K562 (cell line): ENCODE measurements around the gene PDE4D. TPM values are rescaled to one million over a fixed set of nuclear protein-coding genes. Genes with fewer than 3 reads are reported as not detected.

Source experiments
- ATAC-seq: fragments of 200-7000 bp; cut with Tn5 transposase; 3 replicates; pipeline ENCODE4 v1.9.1; 2020; ENCODE audit warnings: moderate library complexity
- BruUV-seq: library from RNA; stranded (reverse); fragments of 400-500 nt; replicated peaks from 2 replicates; lab custom pipeline; 2021; lab: Mats Ljungman, UMichigan
- CTCF ChIA-PET: fragments of 300-600 bp; formaldehyde crosslinking; extraction: SDS; loops from one replicate; lab custom pipeline; 2021; ENCODE audit warnings: low intra/inter-chr PET ratio; lab: Yijun Ruan, JAX
- POLR2A ChIA-PET: fragments of 300-600, 350-650 bp; sonication (Branson Sonifier 250); formaldehyde crosslinking; extraction: SDS; loops from one replicate; lab custom pipeline; 2021; ENCODE audit warnings: antibody characterized with exemption, inconsistent platforms; lab: Yijun Ruan, JAX
- DNase-seq, 4 experiments: peaks; one replicate each; pipeline versions ENCODE4 v3.0.0 to v3.0.0-alpha.2; 2011 to 2018; ENCODE audit warnings: low spot score in 3 of 4, mixed read lengths in 3 of 4; ENCODE audit errors: extremely low read depth in 1 of 4
- FAIRE-seq: peaks from 2 replicates; lab custom pipeline; 2011; peaks lifted over from hg19 to GRCh38; lab: Jason Lieb, UNC
- H2AFZ ChIP-seq: 2 replicates; pipeline ENCODE4 v1.6.0; 2011; ENCODE audit warnings: low read depth, low read length, control low read depth, inconsistent platforms
- H3K27ac ChIP-seq: fragments of 200-600 bp; 3 replicates; pipeline ENCODE4 v1.8.0; 2011; ENCODE audit warnings: low read depth, mild to moderate bottlenecking, control low read depth, inconsistent platforms, low read length, moderate library complexity, mixed read lengths; ENCODE audit errors: extremely low read depth
- H3K27me3 ChIP-seq, 2 experiments: fragments of 300-600 bp in 1 of 2; 2 replicates in 1 of 2; 3 replicates in 1 of 2; pipeline versions ENCODE4 v1.6.0 to v1.8.0; 2011; ENCODE audit warnings: inconsistent platforms in 2 of 2, low read length in 2 of 2, mild to moderate bottlenecking in 1 of 2, mixed read lengths in 1 of 2, moderate library complexity in 1 of 2; ENCODE audit not compliant: control insufficient read depth in 2 of 2, insufficient read depth in 2 of 2
- H3K36me3 ChIP-seq: fragments of 300-600 bp; 3 replicates; pipeline ENCODE4 v1.8.0; 2011; ENCODE audit warnings: mild to moderate bottlenecking, low read length, inconsistent platforms; ENCODE audit not compliant: control insufficient read depth, insufficient read depth
- H3K4me1 ChIP-seq, 2 experiments: fragments of 200-600 bp in 1 of 2; replicated peaks in 1 of 2; 2 replicates in 1 of 2; 3 replicates in 1 of 2; pipeline versions ENCODE4 v1.5.1 to v1.8.0; 2011; ENCODE audit warnings: inconsistent platforms in 2 of 2, low read length in 2 of 2, mild to moderate bottlenecking in 1 of 2, mixed read lengths in 1 of 2, moderate library complexity in 1 of 2; ENCODE audit not compliant: control insufficient read depth in 2 of 2, insufficient read depth in 2 of 2
- H3K4me2 ChIP-seq: 2 replicates; pipeline ENCODE4 v1.6.1; 2011; ENCODE audit warnings: low read length, control low read depth, inconsistent platforms, mixed read lengths; ENCODE audit not compliant: insufficient read depth
- H3K4me3 ChIP-seq: fragments of 200-600 bp; sonication (generic), shearing (Covaris generic); 2 replicates; pipeline ENCODE4 v1.5.1; 2016; ENCODE audit warnings: control low read depth, inconsistent platforms
- H3K79me2 ChIP-seq: fragments of 200-600 bp; 3 replicates; pipeline ENCODE4 v1.8.0; 2011; ENCODE audit warnings: low read length, inconsistent platforms; ENCODE audit not compliant: control insufficient read depth, insufficient read depth
- H3K9ac ChIP-seq, 2 experiments: 2 replicates each; pipeline versions ENCODE4 v1.6.0 to v1.6.1; 2011; ENCODE audit warnings: low read depth in 2 of 2, low read length in 2 of 2, control low read depth in 1 of 2, inconsistent platforms in 1 of 2, mild to moderate bottlenecking in 1 of 2, mixed read lengths in 1 of 2; ENCODE audit not compliant: insufficient read depth in 1 of 2
- H3K9me1 ChIP-seq: one replicate; pipeline ENCODE4 v1.6.0; 2011; ENCODE audit warnings: inconsistent platforms, mild to moderate bottlenecking, low read length, moderate library complexity; ENCODE audit not compliant: control insufficient read depth, insufficient read depth
- H3K9me3 ChIP-seq: replicated peaks from 2 replicates; pipeline ENCODE4 v1.5.1; 2011; ENCODE audit warnings: low read depth, low read length, inconsistent platforms; ENCODE audit not compliant: control insufficient read depth, insufficient read depth
- H4K20me1 ChIP-seq: replicated peaks from 2 replicates; pipeline ENCODE4 v1.6.1; 2011; ENCODE audit warnings: low read length, inconsistent platforms, mixed read lengths; ENCODE audit not compliant: control insufficient read depth, insufficient read depth
- ASH1L ChIP-seq: fragments of 450-650 bp; IDR thresholded peaks from 2 replicates; pipeline ENCODE4 v1.6.1; 2018; ENCODE audit warnings: borderline replicate concordance, mild to moderate bottlenecking, low read depth; ENCODE audit not compliant: partially characterized antibody
- BRF1 ChIP-seq: IDR thresholded peaks from 3 replicates; pipeline ENCODE4 v1.6.1; 2011; ENCODE audit warnings: borderline replicate concordance, mild to moderate bottlenecking; ENCODE audit not compliant: insufficient read length; ENCODE audit errors: extremely low read depth
- DIDO1 ChIP-seq: fragments of 450-650 bp; IDR thresholded peaks from 2 replicates; pipeline ENCODE4 v1.6.1; 2016; ENCODE audit warnings: low read depth, missing biosample characterization, missing genetic modification characterization
- HNRNPK ChIP-seq: fragments of 200-400 bp; formaldehyde crosslinking; IDR thresholded peaks from one replicate; pipeline ENCODE4 v1.6.1; 2018; ENCODE audit warnings: mild to moderate bottlenecking, low read depth, low read length; ENCODE audit not compliant: poor library complexity, severe bottlenecking
- KDM1A ChIP-seq, 2 experiments: fragments of 450-650 bp; IDR thresholded peaks; 2 replicates each; pipeline ENCODE4 v1.6.1; 2016; ENCODE audit warnings: mild to moderate bottlenecking in 2 of 2
- MAX ChIP-seq: sonication (generic); formaldehyde crosslinking; IDR thresholded peaks from 2 replicates; pipeline ENCODE4 v1.9.0; 2022; ENCODE audit warnings: mild to moderate bottlenecking, missing genetic modification reagents
- NFIC ChIP-seq: fragments of 450-650 bp; IDR thresholded peaks from 2 replicates; pipeline ENCODE4 v1.6.1; 2017; ENCODE audit warnings: mild to moderate bottlenecking, inconsistent platforms
- THRB ChIP-seq: fragments of 450-650 bp; formaldehyde crosslinking; conservative IDR thresholded peaks from 2 replicates; pipeline ENCODE4 v1.4.0; 2022; ENCODE audit warnings: mild to moderate bottlenecking, missing genetic modification characterization
- ZNF398 ChIP-seq: fragments of 250-450 bp; sonication (Bioruptor Pico); IDR thresholded peaks from 2 replicates; pipeline ENCODE4 v1.8.0; 2021; ENCODE audit warnings: moderate library complexity, mild to moderate bottlenecking, inconsistent platforms
- ZNF764 ChIP-seq: fragments of 250-450 bp; sonication (Bioruptor Pico); IDR thresholded peaks from 2 replicates; pipeline ENCODE4 v1.4.0; 2020; ENCODE audit warnings: low read depth, mild to moderate bottlenecking, moderate library complexity
- WGBS: fragments of 100-300 bp; shearing (Covaris generic); methylation state at CpG from one replicate; pipeline ENCODE4 v1.1.6; 2016; ENCODE audit warnings: low coverage, mixed read lengths; ENCODE audit not compliant: insufficient coverage; ENCODE audit errors: missing lambda C conversion rate; 5-methylcytosine and 5-hydroxymethylcytosine counted together
- in situ Hi-C: fragments of 300-500 bp; cut with MboI; formaldehyde crosslinking; loops from 4 replicates; pipeline ENCODE4 v1.15.0; 2018; ENCODE audit warnings: inconsistent platforms, mixed read lengths
- intact Hi-C: fragments of 100-400 bp; cut with micrococcal nuclease; formaldehyde crosslinking; loops from 2 replicates; pipeline ENCODE4 v1.14.2; 2022
- polyA plus RNA-seq, 8 experiments: library from polyadenylated mRNA; depleted of rRNA in 4 of 8; stranded (reverse) in 5 of 8; unstranded in 3 of 8; fragments of >200 nt; fragmentation: Nextera tagmentation in 2 of 8; fragmentation: Illumina TruSeq in 1 of 8; extraction: Ambion mirVana in 2 of 8; extraction: Trizol in 1 of 8; gene quantifications; 2 replicates each; pipeline versions ENCODE4 v1.2.1 to v1.2.3, GENCODE V29; 2011 to 2014; ENCODE audit warnings: inconsistent platforms in 1 of 8, missing spikeins in 1 of 8
- total RNA-seq, 7 experiments: library from RNA; depleted of rRNA in 6 of 7; stranded (reverse); fragments of >200 nt in 6 of 7; fragmentation: Illumina TruSeq in 2 of 7; extraction: Trizol in 2 of 7; gene quantifications; 2 replicates each; pipeline versions ENCODE4 v1.2.1 to v1.2.3, GENCODE V29; 2011 to 2021; ENCODE audit warnings: low replicate concordance in 1 of 7

The PDE4D gene
- total and polyA plus RNA-seq, 9 of the 15 experiments (the other 6 are each of a cell fraction or from before 2014, with no cell fraction given) = 0.04 to 0.46 (median 0.13) TPM

GRCh38 chr5:59275510-59276324, 617.8 kb downstream of the PDE4D start:
- FAIRE-seq (no peak), ATAC-seq (no peak), DNase-seq (no peak)
- Histone ChIP-seq H3K4me2 (no peak overlapping the region), H3K9me3 (no peaks in the 10 kb centered on the region), H3K4me1 (no peaks in the 10 kb centered on the region), H4K20me1 (no peaks in the 10 kb centered on the region), H2AFZ (no peak overlapping the region), H3K36me3 (no peaks in the 10 kb centered on the region), H3K9me1 (no peaks in the 10 kb centered on the region), H3K4me3 (no peak overlapping the region), H3K27ac (no peak overlapping the region), H3K27me3 (no peaks in the 10 kb centered on the region), H3K79me2 (no peaks in the 10 kb centered on the region), H3K9ac (no peak overlapping the region)
- BruUV-seq = no TSS peak
- intact Hi-C loops (no loop called here), in situ Hi-C loops (no loop called here)
- no peak for TF ChIP-seq HNRNPK
- CTCF ChIA-PET = no interaction called here
- POLR2A ChIA-PET = no interaction called here
- under 1% methylated on average over 13 of the region's 16 CpGs for WGBS

GRCh38 chr5:59275170-59275509, 618.4 kb downstream of the PDE4D start:
- Histone ChIP-seq H3K27me3 (no peaks in the 10 kb centered on the region), H3K9ac (no peak overlapping the region), H2AFZ (no peak overlapping the region), H3K27ac (no peak overlapping the region), H3K9me3 (no peaks in the 10 kb centered on the region), H3K36me3 (no peaks in the 10 kb centered on the region), H3K4me3 (no peak overlapping the region), H3K9me1 (no peaks in the 10 kb centered on the region), H3K4me2 (no peak overlapping the region), H3K4me1 (no peaks in the 10 kb centered on the region), H3K79me2 (no peaks in the 10 kb centered on the region), H4K20me1 (no peaks in the 10 kb centered on the region)
- no peak for DNase-seq
- in situ Hi-C loops = no loop called here
- BruUV-seq = no TSS peak
- ATAC-seq = no peak
- 0% methylated on average over 5 of the region's 5 CpGs for WGBS
- ChIA-PET CTCF (no interaction called here), POLR2A (no interaction called here)
- intact Hi-C loops = no loop called here
- FAIRE-seq = no peak
- no peak for TF ChIP-seq ZNF398 (CRISPR knock-in tag)
- no peak for TF ChIP-seq BRF1
- no peak for TF ChIP-seq NFIC
- TF ChIP-seq ASH1L = no peak
- TF ChIP-seq MAX (CRISPR knock-in tag) = no peak
- no peak for TF ChIP-seq KDM1A (IDR thresholded peaks at IDR 0.05)
- no peak for TF ChIP-seq THRB (CRISPR knock-in tag)
- TF ChIP-seq DIDO1 (tag) = no peak
- TF ChIP-seq ZNF764 (CRISPR knock-in tag) = no peak
